H1 (cell line): Measurements from ENCODE around the gene DNAH8.

ENCODE experiments used
- CEBPB ChIP-seq: IDR thresholded peaks from 2 replicates; pipeline ENCODE4 v1.6.1; 2012; ENCODE audit warnings: low read depth, low read length
- EGR1 ChIP-seq: IDR thresholded peaks from 2 replicates; pipeline ENCODE4 v1.6.1; 2011; ENCODE audit warnings: low read depth, low read length, borderline replicate concordance
- HDAC6 ChIP-seq: IDR thresholded peaks from one replicate; pipeline ENCODE4 v1.7.1; 2012; ENCODE audit warnings: low read depth, mild to moderate bottlenecking, inconsistent platforms, low read length, moderate library complexity
- POLR2A ChIP-seq, 2 experiments: IDR thresholded peaks; 1 replicate in 1 of 2; 2 replicates in 1 of 2; pipeline ENCODE4 v1.6.1; 2011; ENCODE audit warnings: low read depth in 2 of 2, low read length in 2 of 2, mild to moderate bottlenecking in 2 of 2; ENCODE audit errors: control extremely low read depth in 1 of 2
- POLR2AphosphoS5 ChIP-seq: IDR thresholded peaks from 2 replicates; pipeline ENCODE4 v1.6.1; 2011; ENCODE audit warnings: low read depth, low read length
- RBBP5 ChIP-seq: IDR thresholded peaks from 2 replicates; pipeline ENCODE4 v1.7.1; 2012; ENCODE audit warnings: low read depth, mild to moderate bottlenecking, inconsistent platforms, low read length, moderate library complexity, borderline replicate concordance
- SIN3A ChIP-seq, 2 experiments: IDR thresholded peaks in 1 of 2; conservative IDR thresholded peaks in 1 of 2; 2 replicates each; pipeline ENCODE4 v1.6.1; 2011 to 2012; ENCODE audit warnings: low read length in 2 of 2, improper control_type of control experiment in 1 of 2, low read depth in 1 of 2, mild to moderate bottlenecking in 1 of 2
- SRF ChIP-seq: IDR thresholded peaks from 2 replicates; pipeline ENCODE4 v1.6.1; 2011; ENCODE audit warnings: mild to moderate bottlenecking, low read depth, low read length, moderate library complexity
- TAF1 ChIP-seq: IDR thresholded peaks from 2 replicates; pipeline ENCODE4 v1.6.1; 2011; ENCODE audit warnings: mild to moderate bottlenecking, low read depth, low read length
- TCF12 ChIP-seq: IDR thresholded peaks from 2 replicates; pipeline ENCODE4 v1.6.1; 2011; ENCODE audit warnings: low read depth, mild to moderate bottlenecking, low read length
- TF ChIP-seq, protein P1 (sequence below), 3 experiments: IDR thresholded peaks; 1 replicate in 2 of 3; 2 replicates in 1 of 3; pipeline versions ENCODE4 v1.5.1 to v1.6.1; 2011; ENCODE audit warnings: low read length in 3 of 3, mild to moderate bottlenecking in 3 of 3, inconsistent platforms in 2 of 3, low read depth in 1 of 3, moderate library complexity in 1 of 3; ENCODE audit not compliant: insufficient read depth in 1 of 3; ENCODE audit errors: control extremely low read depth in 1 of 3
- TF ChIP-seq, protein P2 (sequence below): IDR thresholded peaks from 2 replicates; pipeline ENCODE4 v1.6.1; 2012; ENCODE audit warnings: inconsistent platforms

DNA sequence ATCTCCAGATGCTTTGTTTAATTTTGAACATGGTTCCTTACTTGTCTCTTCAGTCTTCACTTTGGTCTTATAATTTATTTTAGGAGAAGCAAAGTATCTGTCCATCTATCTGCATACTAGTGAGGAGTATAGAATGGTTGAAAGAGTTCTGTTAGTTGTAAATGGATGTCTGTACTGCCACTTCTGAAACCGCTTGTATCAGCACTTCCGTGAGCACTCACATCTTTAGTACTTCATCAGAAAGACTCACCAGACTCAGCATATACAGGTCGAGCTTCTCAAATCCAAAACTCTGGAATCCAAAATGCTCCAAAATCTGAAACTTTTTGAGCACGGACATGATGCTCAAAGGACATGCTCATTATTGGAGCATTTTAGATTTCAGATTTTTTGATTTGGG is 191.5 kb downstream of the DNAH8 start:
- no peak for TF ChIP-seq POLR2A (IDR thresholded peaks at IDR 0.05; ENCODE audit: control extremely low read depth in 1 of 2, low read depth in 2 of 2, low read length in 2 of 2)
- no peak for TF ChIP-seq TCF12
- TF ChIP-seq POLR2AphosphoS5, result no peak
- TF ChIP-seq, protein P1, sequence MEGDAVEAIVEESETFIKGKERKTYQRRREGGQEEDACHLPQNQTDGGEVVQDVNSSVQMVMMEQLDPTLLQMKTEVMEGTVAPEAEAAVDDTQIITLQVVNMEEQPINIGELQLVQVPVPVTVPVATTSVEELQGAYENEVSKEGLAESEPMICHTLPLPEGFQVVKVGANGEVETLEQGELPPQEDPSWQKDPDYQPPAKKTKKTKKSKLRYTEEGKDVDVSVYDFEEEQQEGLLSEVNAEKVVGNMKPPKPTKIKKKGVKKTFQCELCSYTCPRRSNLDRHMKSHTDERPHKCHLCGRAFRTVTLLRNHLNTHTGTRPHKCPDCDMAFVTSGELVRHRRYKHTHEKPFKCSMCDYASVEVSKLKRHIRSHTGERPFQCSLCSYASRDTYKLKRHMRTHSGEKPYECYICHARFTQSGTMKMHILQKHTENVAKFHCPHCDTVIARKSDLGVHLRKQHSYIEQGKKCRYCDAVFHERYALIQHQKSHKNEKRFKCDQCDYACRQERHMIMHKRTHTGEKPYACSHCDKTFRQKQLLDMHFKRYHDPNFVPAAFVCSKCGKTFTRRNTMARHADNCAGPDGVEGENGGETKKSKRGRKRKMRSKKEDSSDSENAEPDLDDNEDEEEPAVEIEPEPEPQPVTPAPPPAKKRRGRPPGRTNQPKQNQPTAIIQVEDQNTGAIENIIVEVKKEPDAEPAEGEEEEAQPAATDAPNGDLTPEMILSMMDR (IDR thresholded peaks at IDR 0.05; ENCODE audit: control extremely low read depth in 1 of 3, insufficient read depth in 1 of 3, low read depth in 1 of 3, low read length in 3 of 3), result no peak
- TF ChIP-seq TAF1, result no peak
- TF ChIP-seq SRF, result no peak
- TF ChIP-seq, protein P2, sequence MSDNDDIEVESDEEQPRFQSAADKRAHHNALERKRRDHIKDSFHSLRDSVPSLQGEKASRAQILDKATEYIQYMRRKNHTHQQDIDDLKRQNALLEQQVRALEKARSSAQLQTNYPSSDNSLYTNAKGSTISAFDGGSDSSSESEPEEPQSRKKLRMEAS, result no peak
- no peak for TF ChIP-seq SIN3A (conservative IDR thresholded peaks at IDR 0.05 in 1 of 2, IDR thresholded peaks at IDR 0.05 in 1 of 2; ENCODE audit: low read depth in 1 of 2, low read length in 2 of 2)
- no peak for TF ChIP-seq HDAC6
- no peak for TF ChIP-seq CEBPB
- TF ChIP-seq RBBP5, result no peak
- TF ChIP-seq EGR1, result no peak
